Liver (tissue), 9 donors: Measurements from ENCODE around the gene PPFIBP2. TPM values are rescaled to one million over a fixed set of nuclear protein-coding genes. Genes with fewer than 3 reads are reported as not detected.

Experiments used
- DNase-seq: peaks from one replicate; pipeline ENCODE4 v3.0.0-alpha.2; 2017; ENCODE audit warnings: low spot score
- H3K27ac ChIP-seq, 2 donors: one replicate each; pipeline ENCODE4 v1.7.0; 2013; ENCODE audit warnings: inconsistent platforms in 2 of 2, low read length in 2 of 2, control low read depth in 1 of 2, low read depth in 1 of 2, mild to moderate bottlenecking in 1 of 2
- H3K27me3 ChIP-seq, 4 donors: one replicate each; pipeline versions ENCODE4 v1.6.1 to v1.7.0; 2013; ENCODE audit warnings: low read length in 3 of 4, inconsistent platforms in 1 of 4, mild to moderate bottlenecking in 1 of 4, moderate library complexity in 1 of 4; ENCODE audit not compliant: control insufficient read depth in 4 of 4, insufficient read depth in 4 of 4
- H3K36me3 ChIP-seq, 4 donors: one replicate each; pipeline versions ENCODE4 v1.6.1 to v1.7.0; 2013; ENCODE audit warnings: low read length in 3 of 4, mild to moderate bottlenecking in 3 of 4, low read depth in 1 of 4, moderate library complexity in 1 of 4; ENCODE audit not compliant: control insufficient read depth in 4 of 4, insufficient read depth in 3 of 4
- H3K4me1 ChIP-seq, 4 donors: one replicate each; pipeline versions ENCODE4 v1.6.1 to v1.7.0; 2013; ENCODE audit warnings: low read length in 3 of 4, mild to moderate bottlenecking in 3 of 4, moderate library complexity in 1 of 4; ENCODE audit not compliant: control insufficient read depth in 4 of 4, insufficient read depth in 4 of 4
- H3K4me3 ChIP-seq, 3 donors: one replicate each; pipeline versions ENCODE4 v1.6.1 to v1.7.0; 2013; ENCODE audit warnings: low read length in 3 of 3, control low read depth in 1 of 3, low read depth in 1 of 3, mild to moderate bottlenecking in 1 of 3
- H3K9ac ChIP-seq, 2 donors: one replicate each; pipeline ENCODE4 v1.7.0; 2013; ENCODE audit warnings: low read length in 2 of 2, mild to moderate bottlenecking in 2 of 2, moderate library complexity in 2 of 2, control low read depth in 1 of 2, low read depth in 1 of 2
- H3K9me3 ChIP-seq, 4 donors: one replicate each; pipeline versions ENCODE4 v1.6.1 to v1.7.0; 2013; ENCODE audit warnings: low read length in 3 of 4; ENCODE audit not compliant: control insufficient read depth in 4 of 4
- FOXA2 ChIP-seq: IDR thresholded peaks from 2 replicates; pipeline ENCODE4 v1.6.1; 2016; ENCODE audit warnings: antibody characterized with exemption
- GABPA ChIP-seq, 2 donors: IDR thresholded peaks in 1 of 2; conservative IDR thresholded peaks in 1 of 2; 2 replicates each; pipeline ENCODE4 v1.6.1; 2016; ENCODE audit warnings: antibody characterized with exemption in 2 of 2, mild to moderate bottlenecking in 1 of 2, moderate library complexity in 1 of 2
- HNF4A ChIP-seq, 2 donors: conservative IDR thresholded peaks; 2 replicates each; pipeline ENCODE4 v1.6.1; 2016; ENCODE audit warnings: antibody characterized with exemption in 2 of 2, mild to moderate bottlenecking in 2 of 2
- HNF4G ChIP-seq: IDR thresholded peaks from 2 replicates; pipeline ENCODE4 v1.6.1; 2016; ENCODE audit warnings: antibody characterized with exemption
- JUND ChIP-seq, 2 donors: IDR thresholded peaks; 2 replicates each; pipeline ENCODE4 v1.6.1; 2016; ENCODE audit warnings: antibody characterized with exemption in 2 of 2
- NR2F2 ChIP-seq: IDR thresholded peaks from 2 replicates; pipeline ENCODE4 v1.6.1; 2016; ENCODE audit warnings: antibody characterized with exemption
- SP1 ChIP-seq: IDR thresholded peaks from 2 replicates; pipeline ENCODE4 v1.6.1; 2018; ENCODE audit warnings: antibody characterized with exemption, mild to moderate bottlenecking
- TAF1 ChIP-seq: conservative IDR thresholded peaks from 2 replicates; pipeline ENCODE4 v1.6.1; 2016; ENCODE audit warnings: antibody characterized with exemption, mild to moderate bottlenecking
- YY1 ChIP-seq: IDR thresholded peaks from 2 replicates; pipeline ENCODE4 v1.6.1; 2016; ENCODE audit warnings: antibody characterized with exemption, mild to moderate bottlenecking
- WGBS: extraction: QIAGEN DNeasy Blood & Tissue Kit; methylation state at CpG from one replicate; pipeline ENCODE4 v1.1.7; 2013; 5-methylcytosine and 5-hydroxymethylcytosine counted together
- polyA plus RNA-seq, 2 donors: library from polyadenylated mRNA; stranded (reverse) in 1 of 2; unstranded in 1 of 2; fragments of 200-250 nt in 1 of 2; fragments of >200 nt in 1 of 2; fragmentation: Nextera tagmentation in 1 of 2; extraction: Ambion mirVana in 1 of 2; gene quantifications; one replicate each; pipeline versions ENCODE4 v1.2.1 to v1.2.3, GENCODE V29; 2013 to 2015
- total RNA-seq, 2 donors: library from RNA; depleted of rRNA; stranded (reverse); fragments of >200 nt; gene quantifications; one replicate each; pipeline ENCODE4 v1.2.3, GENCODE V29; 2014
- TF ChIP-seq, protein P1 (sequence below): IDR thresholded peaks from 2 replicates; pipeline ENCODE4 v1.6.1; 2016; ENCODE audit warnings: antibody characterized with exemption
- TF ChIP-seq, protein P2 (sequence below): IDR thresholded peaks from 2 replicates; pipeline ENCODE4 v1.6.1; 2016; ENCODE audit warnings: antibody characterized with exemption, mild to moderate bottlenecking
- TF ChIP-seq, protein P3 (sequence below): IDR thresholded peaks from 2 replicates; pipeline ENCODE4 v1.6.1; 2016; ENCODE audit warnings: antibody characterized with exemption
- TF ChIP-seq, protein P4 (sequence below): fragments of 150-350 bp; IDR thresholded peaks from 2 replicates; pipeline ENCODE4 v1.5.1; 2017; ENCODE audit warnings: improper control_type of control experiment, low read depth, low read length; ENCODE audit not compliant: missing input control
- TF ChIP-seq, protein P5 (sequence below): IDR thresholded peaks from 2 replicates; pipeline ENCODE4 v1.6.1; 2016; ENCODE audit warnings: antibody characterized with exemption
- donor health status: healthy.
- donor health status: healthy.
- donor health status: healthy.
- donor health status: healthy.
- donor health status: healthy.

PPFIBP2 gene
- total and polyA plus RNA-seq, 4 donors = 19.6 to 80.0 (median 23.2) TPM

DNA sequence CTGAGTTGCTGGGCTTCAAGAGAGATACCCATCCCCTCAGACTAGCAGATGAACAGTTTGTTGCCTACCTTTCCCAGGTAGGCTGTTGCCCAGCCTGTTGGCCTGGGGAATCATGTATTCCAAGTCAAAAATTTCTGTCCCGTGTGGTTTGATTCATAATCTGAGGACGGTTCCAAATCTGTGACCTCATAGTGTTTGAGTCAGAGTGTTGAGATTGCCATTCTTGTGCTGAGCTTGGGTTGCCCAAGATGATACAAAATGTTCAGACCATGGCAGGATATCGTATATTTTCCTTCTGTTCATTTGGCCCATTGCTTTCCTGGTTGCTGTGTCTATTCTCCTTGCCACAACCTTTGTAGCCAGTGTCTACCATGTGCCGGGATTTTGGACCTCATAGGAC lies 95.2 kb downstream of the PPFIBP2 start:
- H3K36me3 ChIP-seq = peaks cover 0 to 10% (median 7%) of the 10 kb centered on the region in 4 donors
- DNase-seq = no peak
- H3K27me3 ChIP-seq = no peaks in the 10 kb centered on the region
- peaks cover 8 to 21% (median 17%) of the 10 kb centered on the region in 4 donors for H3K4me1 ChIP-seq
- H3K27ac ChIP-seq = peak overlapping the region in 1 of 2 donors; percentile 11
- no peak overlapping the region for H3K4me3 ChIP-seq
- H3K9me3 ChIP-seq = no peaks in the 10 kb centered on the region
- WGBS = 89% methylated on average over 4 of the region's 4 CpGs
- no peak for TF ChIP-seq FOXA2
- peak in 1 of 2 donors; percentile 25 for TF ChIP-seq HNF4A (conservative IDR thresholded peaks at IDR 0.05)
- no peak overlapping the region for H3K9ac ChIP-seq

DNA sequence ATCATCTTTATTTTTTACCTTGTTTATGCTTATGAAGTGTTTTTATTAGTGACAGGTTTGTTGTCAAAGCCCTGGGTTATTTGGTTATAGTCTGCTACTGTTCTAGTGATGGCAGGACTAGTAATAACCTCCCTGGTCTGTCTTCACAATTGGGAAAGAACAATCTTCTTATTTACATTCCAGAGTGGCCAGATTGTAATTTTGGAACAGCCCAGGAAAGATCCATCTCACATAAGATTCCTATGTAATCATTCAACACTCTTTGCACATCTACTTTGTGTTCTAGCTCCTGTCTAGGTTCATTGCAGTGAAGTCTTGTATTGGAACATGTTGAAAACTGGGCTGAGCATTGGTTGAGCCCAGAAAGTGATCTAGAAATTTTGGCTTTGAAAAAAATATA lies 95.7 kb downstream of the PPFIBP2 start:
- no peak overlapping the region for H3K4me3 ChIP-seq
- no peak for DNase-seq
- no peak for TF ChIP-seq NR2F2
- no peak for TF ChIP-seq TAF1
- no peak for TF ChIP-seq HNF4G
- TF ChIP-seq FOXA2 = no peak
- no peak for TF ChIP-seq YY1
- TF ChIP-seq, protein P1, sequence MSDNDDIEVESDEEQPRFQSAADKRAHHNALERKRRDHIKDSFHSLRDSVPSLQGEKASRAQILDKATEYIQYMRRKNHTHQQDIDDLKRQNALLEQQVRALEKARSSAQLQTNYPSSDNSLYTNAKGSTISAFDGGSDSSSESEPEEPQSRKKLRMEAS = no peak
- TF ChIP-seq, protein P2, sequence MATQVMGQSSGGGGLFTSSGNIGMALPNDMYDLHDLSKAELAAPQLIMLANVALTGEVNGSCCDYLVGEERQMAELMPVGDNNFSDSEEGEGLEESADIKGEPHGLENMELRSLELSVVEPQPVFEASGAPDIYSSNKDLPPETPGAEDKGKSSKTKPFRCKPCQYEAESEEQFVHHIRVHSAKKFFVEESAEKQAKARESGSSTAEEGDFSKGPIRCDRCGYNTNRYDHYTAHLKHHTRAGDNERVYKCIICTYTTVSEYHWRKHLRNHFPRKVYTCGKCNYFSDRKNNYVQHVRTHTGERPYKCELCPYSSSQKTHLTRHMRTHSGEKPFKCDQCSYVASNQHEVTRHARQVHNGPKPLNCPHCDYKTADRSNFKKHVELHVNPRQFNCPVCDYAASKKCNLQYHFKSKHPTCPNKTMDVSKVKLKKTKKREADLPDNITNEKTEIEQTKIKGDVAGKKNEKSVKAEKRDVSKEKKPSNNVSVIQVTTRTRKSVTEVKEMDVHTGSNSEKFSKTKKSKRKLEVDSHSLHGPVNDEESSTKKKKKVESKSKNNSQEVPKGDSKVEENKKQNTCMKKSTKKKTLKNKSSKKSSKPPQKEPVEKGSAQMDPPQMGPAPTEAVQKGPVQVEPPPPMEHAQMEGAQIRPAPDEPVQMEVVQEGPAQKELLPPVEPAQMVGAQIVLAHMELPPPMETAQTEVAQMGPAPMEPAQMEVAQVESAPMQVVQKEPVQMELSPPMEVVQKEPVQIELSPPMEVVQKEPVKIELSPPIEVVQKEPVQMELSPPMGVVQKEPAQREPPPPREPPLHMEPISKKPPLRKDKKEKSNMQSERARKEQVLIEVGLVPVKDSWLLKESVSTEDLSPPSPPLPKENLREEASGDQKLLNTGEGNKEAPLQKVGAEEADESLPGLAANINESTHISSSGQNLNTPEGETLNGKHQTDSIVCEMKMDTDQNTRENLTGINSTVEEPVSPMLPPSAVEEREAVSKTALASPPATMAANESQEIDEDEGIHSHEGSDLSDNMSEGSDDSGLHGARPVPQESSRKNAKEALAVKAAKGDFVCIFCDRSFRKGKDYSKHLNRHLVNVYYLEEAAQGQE = no peak
- TF ChIP-seq HNF4A (conservative IDR thresholded peaks at IDR 0.05) = no peak
- TF ChIP-seq, protein P3, sequence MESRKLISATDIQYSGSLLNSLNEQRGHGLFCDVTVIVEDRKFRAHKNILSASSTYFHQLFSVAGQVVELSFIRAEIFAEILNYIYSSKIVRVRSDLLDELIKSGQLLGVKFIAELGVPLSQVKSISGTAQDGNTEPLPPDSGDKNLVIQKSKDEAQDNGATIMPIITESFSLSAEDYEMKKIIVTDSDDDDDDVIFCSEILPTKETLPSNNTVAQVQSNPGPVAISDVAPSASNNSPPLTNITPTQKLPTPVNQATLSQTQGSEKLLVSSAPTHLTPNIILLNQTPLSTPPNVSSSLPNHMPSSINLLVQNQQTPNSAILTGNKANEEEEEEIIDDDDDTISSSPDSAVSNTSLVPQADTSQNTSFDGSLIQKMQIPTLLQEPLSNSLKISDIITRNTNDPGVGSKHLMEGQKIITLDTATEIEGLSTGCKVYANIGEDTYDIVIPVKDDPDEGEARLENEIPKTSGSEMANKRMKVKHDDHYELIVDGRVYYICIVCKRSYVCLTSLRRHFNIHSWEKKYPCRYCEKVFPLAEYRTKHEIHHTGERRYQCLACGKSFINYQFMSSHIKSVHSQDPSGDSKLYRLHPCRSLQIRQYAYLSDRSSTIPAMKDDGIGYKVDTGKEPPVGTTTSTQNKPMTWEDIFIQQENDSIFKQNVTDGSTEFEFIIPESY = no peak
- TF ChIP-seq SP1 = no peak
- no peak for TF ChIP-seq GABPA (IDR thresholded peaks at IDR 0.05 in 1 of 2, conservative IDR thresholded peaks at IDR 0.05 in 1 of 2)
- TF ChIP-seq, protein P4, sequence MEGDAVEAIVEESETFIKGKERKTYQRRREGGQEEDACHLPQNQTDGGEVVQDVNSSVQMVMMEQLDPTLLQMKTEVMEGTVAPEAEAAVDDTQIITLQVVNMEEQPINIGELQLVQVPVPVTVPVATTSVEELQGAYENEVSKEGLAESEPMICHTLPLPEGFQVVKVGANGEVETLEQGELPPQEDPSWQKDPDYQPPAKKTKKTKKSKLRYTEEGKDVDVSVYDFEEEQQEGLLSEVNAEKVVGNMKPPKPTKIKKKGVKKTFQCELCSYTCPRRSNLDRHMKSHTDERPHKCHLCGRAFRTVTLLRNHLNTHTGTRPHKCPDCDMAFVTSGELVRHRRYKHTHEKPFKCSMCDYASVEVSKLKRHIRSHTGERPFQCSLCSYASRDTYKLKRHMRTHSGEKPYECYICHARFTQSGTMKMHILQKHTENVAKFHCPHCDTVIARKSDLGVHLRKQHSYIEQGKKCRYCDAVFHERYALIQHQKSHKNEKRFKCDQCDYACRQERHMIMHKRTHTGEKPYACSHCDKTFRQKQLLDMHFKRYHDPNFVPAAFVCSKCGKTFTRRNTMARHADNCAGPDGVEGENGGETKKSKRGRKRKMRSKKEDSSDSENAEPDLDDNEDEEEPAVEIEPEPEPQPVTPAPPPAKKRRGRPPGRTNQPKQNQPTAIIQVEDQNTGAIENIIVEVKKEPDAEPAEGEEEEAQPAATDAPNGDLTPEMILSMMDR = no peak
- TF ChIP-seq, protein P5, sequence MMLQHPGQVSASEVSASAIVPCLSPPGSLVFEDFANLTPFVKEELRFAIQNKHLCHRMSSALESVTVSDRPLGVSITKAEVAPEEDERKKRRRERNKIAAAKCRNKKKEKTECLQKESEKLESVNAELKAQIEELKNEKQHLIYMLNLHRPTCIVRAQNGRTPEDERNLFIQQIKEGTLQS = no peak
- TF ChIP-seq JUND (IDR thresholded peaks at IDR 0.05) = no peak
- no peaks in the 10 kb centered on the region for H3K27me3 ChIP-seq
- H3K36me3 ChIP-seq = peaks cover 0 to 13% (median 7%) of the 10 kb centered on the region in 4 donors
- H3K27ac ChIP-seq = no peak overlapping the region
- H3K9me3 ChIP-seq = no peaks in the 10 kb centered on the region
- no peak overlapping the region for H3K9ac ChIP-seq
- peaks cover 8 to 21% (median 17%) of the 10 kb centered on the region in 4 donors for H3K4me1 ChIP-seq
